Stimulated activated CD4-positive, alpha-beta T cell treated with anti-CD3 and anti-CD28 coated beads, Interleukin-1b, Interleukin-23, amount 100 ng/mL, for 24 hours (primary cell): ENCODE results near the gene MPEG1.
A peak's percentile ranks its signal among the peaks of the same experiment; 100 is the strongest.

Source experiments
- DNase-seq, 4 experiments: peaks; one replicate each; pipeline ENCODE4 v3.0.0-alpha.2; 2020; ENCODE audit warnings: low read depth in 4 of 4, low spot score in 1 of 4

MPEG1 gene

GRCh38 chr11:59172345-59173079, 40.2 kb downstream of the MPEG1 start:
- DNase-seq: peak in 1 of 4 experiments; percentile 4

GRCh38 chr11:59171508-59172322, 41.0 kb downstream of the MPEG1 start, which contains the start of gene DTX4:
Gene DTX4 (plus strand): TSS chr11:59172132. CDS start chr11:59172596, 464 bp downstream.
- peak; percentile 82 to 93 (median 88) for DNase-seq

- no peak for DNase-seq
Observed at GRCh38 chr11:59164028-59164427, 48.7 kb downstream of the MPEG1 start.
